AG09319 (cell line): ENCODE data around the gene DZIP1L.
A peak's percentile ranks its signal among the peaks of the same experiment; 100 is the strongest.

Source experiments
- DNase-seq: peaks from one replicate; pipeline ENCODE4 v3.0.0-alpha.2; 2010; ENCODE audit warnings: low read depth; ENCODE audit errors: extremely low read depth
- CTCF ChIP-seq: IDR thresholded peaks from 2 replicates; pipeline ENCODE4 v1.5.1; 2011; ENCODE audit warnings: low read depth, mild to moderate bottlenecking, inconsistent platforms, low read length, moderate library complexity

Gene DZIP1L

GRCh38 chr3:138057384-138057783 is 58.0 kb downstream of the DZIP1L start:
- no peak for DNase-seq
- TF ChIP-seq CTCF, result no peak

GRCh38 chr3:138054057-138054456 is 61.4 kb downstream of the DZIP1L start:
- TF ChIP-seq CTCF, result no peak
- DNase-seq, result no peak

GRCh38 chr3:138051947-138052802 is 63.2 kb downstream of the DZIP1L start:
- TF ChIP-seq CTCF, result peak; percentile 78
- DNase-seq, result peak; percentile 11

GRCh38 chr3:138049157-138049919 is 66.1 kb downstream of the DZIP1L start:
- TF ChIP-seq CTCF, result no peak; the same call in 1 of the 2 replicates
- peak; percentile 32 for DNase-seq

GRCh38 chr3:138047596-138048158 is 67.7 kb downstream of the DZIP1L start:
- TF ChIP-seq CTCF, result no peak
- DNase-seq, result no peak

GRCh38 chr3:138046955-138047354 is 68.5 kb downstream of the DZIP1L start:
- TF ChIP-seq CTCF, result no peak
- DNase-seq, result no peak

- no peak for TF ChIP-seq CTCF
- DNase-seq, result no peak
These were observed 69.3 kb downstream of the DZIP1L start for GRCh38 chr3:138046085-138046484.
